Measurements from ENCODE around the gene SERTAD2.

- TF ChIP-seq POLR2A (IDR thresholded peaks at IDR 0.05; ENCODE audit: extremely low read depth, insufficient read length) (no peak), MAX (IDR thresholded peaks at IDR 0.05; ENCODE audit: low read depth, low read length) (no peak), MYC (IDR thresholded peaks at IDR 0.05; ENCODE audit: low read depth, low read length) (no peak)
- TF ChIP-seq, protein P1, sequence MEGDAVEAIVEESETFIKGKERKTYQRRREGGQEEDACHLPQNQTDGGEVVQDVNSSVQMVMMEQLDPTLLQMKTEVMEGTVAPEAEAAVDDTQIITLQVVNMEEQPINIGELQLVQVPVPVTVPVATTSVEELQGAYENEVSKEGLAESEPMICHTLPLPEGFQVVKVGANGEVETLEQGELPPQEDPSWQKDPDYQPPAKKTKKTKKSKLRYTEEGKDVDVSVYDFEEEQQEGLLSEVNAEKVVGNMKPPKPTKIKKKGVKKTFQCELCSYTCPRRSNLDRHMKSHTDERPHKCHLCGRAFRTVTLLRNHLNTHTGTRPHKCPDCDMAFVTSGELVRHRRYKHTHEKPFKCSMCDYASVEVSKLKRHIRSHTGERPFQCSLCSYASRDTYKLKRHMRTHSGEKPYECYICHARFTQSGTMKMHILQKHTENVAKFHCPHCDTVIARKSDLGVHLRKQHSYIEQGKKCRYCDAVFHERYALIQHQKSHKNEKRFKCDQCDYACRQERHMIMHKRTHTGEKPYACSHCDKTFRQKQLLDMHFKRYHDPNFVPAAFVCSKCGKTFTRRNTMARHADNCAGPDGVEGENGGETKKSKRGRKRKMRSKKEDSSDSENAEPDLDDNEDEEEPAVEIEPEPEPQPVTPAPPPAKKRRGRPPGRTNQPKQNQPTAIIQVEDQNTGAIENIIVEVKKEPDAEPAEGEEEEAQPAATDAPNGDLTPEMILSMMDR (IDR thresholded peaks at IDR 0.05; ENCODE audit: low read depth, low read length) = no peak
These were observed 27.4 kb downstream of the SERTAD2 start for GRCh38 chr2:64626146-64626809.
